ENCODE measurements around the gene TYW3. TPM values are rescaled to one million over a fixed set of nuclear protein-coding genes. Genes with fewer than 3 reads are reported as not detected.
"Not testable (repeated sequence)": the region's sequence is repeated elsewhere in the genome, so short reads cannot be mapped to it uniquely, and the experiment has no call there.

Gene TYW3
- total and polyA plus RNA-seq, 2 of the 13 experiments (the other 11 are each of a cell fraction or from before 2014, with no cell fraction given) = 17.6 to 45.8 TPM

DNA sequence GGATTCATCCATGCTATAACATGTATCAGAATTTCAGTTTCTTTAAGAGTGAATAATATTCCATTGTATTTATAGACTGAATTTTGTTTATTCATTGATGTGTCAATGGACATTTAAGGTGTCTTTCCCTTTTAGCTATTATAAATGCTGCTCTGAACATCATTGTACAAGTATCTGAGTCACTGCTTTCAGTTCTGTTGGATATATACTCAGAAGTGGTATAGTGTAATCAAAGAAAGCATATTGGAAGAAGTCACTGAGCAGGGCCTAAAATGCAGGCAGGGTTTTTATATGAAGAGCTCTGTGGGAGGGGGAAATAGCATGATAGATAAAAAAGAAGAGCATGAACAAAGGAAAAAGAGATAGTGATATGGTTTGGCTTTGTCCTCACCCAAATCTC, 22.5 kb downstream of the TYW3 start:
- DNase-seq (ENCODE audit: low spot score) (no peak), FAIRE-seq (no peak), ATAC-seq (no peak)
- in situ Hi-C loops (cut with HindIII; ENCODE audit: extremely low pct_ligation_motif_present, low pct_unique_long_range_greater_than_20kb) = no loop called here
- no peak overlapping the region for H3K4me2 ChIP-seq (ENCODE audit: low read depth, low read length)
- no peaks in the 10 kb centered on the region for H3K4me1 ChIP-seq (ENCODE audit: insufficient read depth, low read length)
- H3K79me2 ChIP-seq (ENCODE audit: insufficient read depth, low read length) = no peaks in the 10 kb centered on the region
- ChIA-PET CTCF (ENCODE audit: low intra/inter-chr PET ratio, low total read pairs) (no interaction called here), POLR2A (no interaction called here)
- H3K36me3 ChIP-seq (replicated peaks in 1 of 2; ENCODE audit: control insufficient read depth in 1 of 2, insufficient read depth in 2 of 2, low read length in 2 of 2) = peaks cover 17 to 49% of the 10 kb centered on the region in 2 experiments
- H3K4me3 ChIP-seq (replicated peaks in 1 of 3; ENCODE audit: insufficient read depth in 1 of 3, low read depth in 2 of 3, low read length in 3 of 3) = no peak overlapping the region
- H3K27me3 ChIP-seq (ENCODE audit: control insufficient read depth in 1 of 2, insufficient read depth in 2 of 2, low read length in 2 of 2) = no peaks in the 10 kb centered on the region
- intact Hi-C loops (cut with micrococcal nuclease; ENCODE audit: unreplicated experiment) = no loop called here
- H3K27ac ChIP-seq (ENCODE audit: extremely low read length, insufficient read depth, low read length) = no peak overlapping the region
- no peak overlapping the region for H2AFZ ChIP-seq (ENCODE audit: low read length)
- no peaks in the 10 kb centered on the region for H4K20me1 ChIP-seq (ENCODE audit: insufficient read depth, low read length)
- H3K9me3 ChIP-seq (ENCODE audit: low read length) = no peaks in the 10 kb centered on the region; the same call in 1 of the 2 replicates
- TF ChIP-seq ELF1 (CRISPR knock-in tag; IDR thresholded peaks at IDR 0.05) (no peak), ZFAT (CRISPR knock-in tag; conservative IDR thresholded peaks at IDR 0.05) (no peak), U2AF2 (IDR thresholded peaks at IDR 0.05; ENCODE audit: low read depth, low read length) (no peak), ZNF720 (CRISPR knock-in tag; IDR thresholded peaks at IDR 0.05) (no peak), MYPOP (CRISPR knock-in tag; IDR thresholded peaks at IDR 0.05) (no peak), ZBTB3 (CRISPR knock-in tag; IDR thresholded peaks at IDR 0.05; ENCODE audit: borderline replicate concordance, low read depth) (no peak)
- TF ChIP-seq, protein P1, sequence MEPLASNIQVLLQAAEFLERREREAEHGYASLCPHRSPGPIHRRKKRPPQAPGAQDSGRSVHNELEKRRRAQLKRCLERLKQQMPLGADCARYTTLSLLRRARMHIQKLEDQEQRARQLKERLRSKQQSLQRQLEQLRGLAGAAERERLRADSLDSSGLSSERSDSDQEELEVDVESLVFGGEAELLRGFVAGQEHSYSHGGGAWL (CRISPR knock-in tag; IDR thresholded peaks at IDR 0.05) = no peak
- no peak overlapping the region for H3K9ac ChIP-seq (ENCODE audit: insufficient read depth, low read depth, low read length)
- no TSS peak for BruUV-seq (replicated peaks)

DNA sequence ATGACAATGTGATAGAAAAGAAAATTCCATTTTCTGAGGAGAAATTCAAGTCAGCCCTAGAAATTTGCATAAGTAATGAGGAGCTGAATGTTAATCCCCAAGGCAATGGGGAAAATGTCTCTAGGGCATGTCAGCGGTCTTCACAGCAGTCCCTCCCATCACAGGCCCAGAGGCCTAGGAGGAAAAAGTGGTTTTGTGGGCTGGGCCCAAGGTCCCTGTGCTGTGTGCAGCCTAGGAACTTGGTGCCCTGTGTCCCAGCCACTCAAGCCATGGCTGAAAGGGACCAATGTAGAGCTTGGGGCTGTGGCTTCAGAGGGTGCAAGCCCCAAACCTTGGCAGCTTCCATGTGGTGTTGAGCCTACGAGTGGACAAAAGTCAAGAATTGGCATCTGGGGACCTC, 23.7 kb downstream of the TYW3 start:
- CTCF ChIA-PET (ENCODE audit: low intra/inter-chr PET ratio, low total read pairs); H3K27ac ChIP-seq (ENCODE audit: extremely low read length, insufficient read depth, low read length); H3K9ac ChIP-seq (ENCODE audit: insufficient read depth, low read depth, low read length); BruUV-seq (replicated peaks); H4K20me1 ChIP-seq (ENCODE audit: insufficient read depth, low read length); H3K79me2 ChIP-seq (ENCODE audit: insufficient read depth, low read length); intact Hi-C loops (cut with micrococcal nuclease; ENCODE audit: unreplicated experiment); H2AFZ ChIP-seq (ENCODE audit: low read length); H3K4me2 ChIP-seq (ENCODE audit: low read depth, low read length); H3K4me1 ChIP-seq (ENCODE audit: insufficient read depth, low read length); H3K27me3 ChIP-seq (ENCODE audit: control insufficient read depth in 1 of 2, insufficient read depth in 2 of 2, low read length in 2 of 2); in situ Hi-C loops (cut with HindIII; ENCODE audit: extremely low pct_ligation_motif_present, low pct_unique_long_range_greater_than_20kb); DNase-seq (ENCODE audit: low spot score); H3K4me3 ChIP-seq (replicated peaks in 1 of 3; ENCODE audit: insufficient read depth in 1 of 3, low read depth in 2 of 3, low read length in 3 of 3); FAIRE-seq; ATAC-seq; H3K9me3 ChIP-seq (ENCODE audit: low read length): not testable (repeated sequence)
- peaks cover 14 to 40% of the 10 kb centered on the region in 2 experiments for H3K36me3 ChIP-seq (replicated peaks in 1 of 2; ENCODE audit: control insufficient read depth in 1 of 2, insufficient read depth in 2 of 2, low read length in 2 of 2)
- WGBS (ENCODE audit: low lambda C conversion rate) = 100% methylated on average over 1 of the region's 2 CpGs
- POLR2A ChIA-PET = interaction anchor here (0.9 kb wide), 1 partner anchor 25 kb away, joined by 3 read pairs; no protein-coding TSS in a partner anchor

All from HepG2 (cell line).